ENCODE data around the gene G0S2. TPM values are rescaled to one million over a fixed set of nuclear protein-coding genes. Genes with fewer than 3 reads are reported as not detected.

Gene G0S2
- total and polyA plus RNA-seq, 7 donors, result 19.3 to 70.5 (median 25.2) TPM

DNA sequence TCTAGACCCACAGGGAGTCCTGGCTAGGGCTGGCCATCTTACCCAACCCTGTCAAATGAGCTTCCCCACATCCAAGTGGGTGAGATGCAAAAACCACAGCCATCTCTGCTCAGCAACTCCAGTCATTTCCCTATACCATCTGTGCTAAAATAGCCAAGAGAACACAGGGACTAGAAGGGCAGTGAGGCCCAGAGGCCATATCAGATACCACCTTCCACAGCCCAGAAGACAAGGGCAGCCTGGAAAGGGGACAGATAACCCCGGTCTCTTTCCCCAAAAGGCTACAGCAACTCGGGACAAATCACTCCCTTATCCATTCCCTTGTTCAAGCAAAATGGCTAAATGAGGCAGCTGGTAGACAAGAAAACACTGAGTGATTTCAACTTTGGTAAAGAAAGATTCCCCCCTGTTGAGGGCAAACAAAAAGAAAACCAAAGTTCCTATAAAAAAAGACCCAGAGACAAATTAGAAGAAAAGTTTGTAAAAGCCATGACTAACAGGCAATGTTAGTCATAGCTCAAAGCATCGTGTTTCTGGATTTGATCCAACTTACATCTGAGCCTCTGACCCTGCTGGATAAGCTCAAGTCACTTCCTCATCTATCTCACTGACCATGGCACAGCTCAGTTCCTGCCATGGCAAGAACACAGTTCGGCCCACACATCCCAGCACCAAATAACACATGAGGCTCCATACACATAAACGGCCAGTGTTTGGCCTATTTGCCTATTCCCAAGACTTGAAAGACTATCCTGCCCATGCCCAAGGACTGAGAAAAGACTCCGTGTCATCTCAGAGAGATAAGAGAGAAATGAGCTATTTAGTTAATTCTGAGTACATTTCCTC, 26.1 kb upstream of the G0S2 start:
- H3K4me3 ChIP-seq, result no peak overlapping the region
- no peaks in the 10 kb centered on the region for H3K27me3 ChIP-seq
- WGBS, 2 donors, result 39 to 58% methylated on average over 6 of the region's 6 CpGs
- DNase-seq, result no peak
- no peaks in the 10 kb centered on the region for H3K9me3 ChIP-seq
- intact Hi-C loops (cut with DNase I), result no loop called here
- H3K4me1 ChIP-seq, result peaks cover 0 to 53% (median 34%) of the 10 kb centered on the region in 4 donors
- TF ChIP-seq, protein P1, sequence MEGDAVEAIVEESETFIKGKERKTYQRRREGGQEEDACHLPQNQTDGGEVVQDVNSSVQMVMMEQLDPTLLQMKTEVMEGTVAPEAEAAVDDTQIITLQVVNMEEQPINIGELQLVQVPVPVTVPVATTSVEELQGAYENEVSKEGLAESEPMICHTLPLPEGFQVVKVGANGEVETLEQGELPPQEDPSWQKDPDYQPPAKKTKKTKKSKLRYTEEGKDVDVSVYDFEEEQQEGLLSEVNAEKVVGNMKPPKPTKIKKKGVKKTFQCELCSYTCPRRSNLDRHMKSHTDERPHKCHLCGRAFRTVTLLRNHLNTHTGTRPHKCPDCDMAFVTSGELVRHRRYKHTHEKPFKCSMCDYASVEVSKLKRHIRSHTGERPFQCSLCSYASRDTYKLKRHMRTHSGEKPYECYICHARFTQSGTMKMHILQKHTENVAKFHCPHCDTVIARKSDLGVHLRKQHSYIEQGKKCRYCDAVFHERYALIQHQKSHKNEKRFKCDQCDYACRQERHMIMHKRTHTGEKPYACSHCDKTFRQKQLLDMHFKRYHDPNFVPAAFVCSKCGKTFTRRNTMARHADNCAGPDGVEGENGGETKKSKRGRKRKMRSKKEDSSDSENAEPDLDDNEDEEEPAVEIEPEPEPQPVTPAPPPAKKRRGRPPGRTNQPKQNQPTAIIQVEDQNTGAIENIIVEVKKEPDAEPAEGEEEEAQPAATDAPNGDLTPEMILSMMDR (IDR thresholded peaks at IDR 0.05), result no peak
- TF ChIP-seq POLR2AphosphoS5 (IDR thresholded peaks at IDR 0.05), result peak in 1 of 4 donors; percentile 14
- H3K27ac ChIP-seq, result peak overlapping the region in 2 of 4 donors; percentile 25 to 40
- H3K36me3 ChIP-seq, result no peaks in the 10 kb centered on the region

GRCh38 chr1:209650454-209650853, 24.8 kb upstream of the G0S2 start:
- no peaks in the 10 kb centered on the region for H3K36me3 ChIP-seq
- no peak overlapping the region for H3K27ac ChIP-seq
- H3K9me3 ChIP-seq, result no peaks in the 10 kb centered on the region
- no peak for DNase-seq
- no peak overlapping the region for H3K4me3 ChIP-seq
- intact Hi-C loops (cut with DNase I), result no loop called here
- WGBS, 2 donors, result 66 to 90% methylated on average over 1 of the region's 1 CpG
- TF ChIP-seq POLR2AphosphoS5 (IDR thresholded peaks at IDR 0.05) (no peak), EP300 (IDR thresholded peaks at IDR 0.05) (no peak), POLR2A (IDR thresholded peaks at IDR 0.05) (no peak)
- TF ChIP-seq, protein P1 (IDR thresholded peaks at IDR 0.05), result no peak
- H3K4me1 ChIP-seq, result peaks cover 0 to 48% (median 30%) of the 10 kb centered on the region in 4 donors
- H3K27me3 ChIP-seq, result no peaks in the 10 kb centered on the region

DNA sequence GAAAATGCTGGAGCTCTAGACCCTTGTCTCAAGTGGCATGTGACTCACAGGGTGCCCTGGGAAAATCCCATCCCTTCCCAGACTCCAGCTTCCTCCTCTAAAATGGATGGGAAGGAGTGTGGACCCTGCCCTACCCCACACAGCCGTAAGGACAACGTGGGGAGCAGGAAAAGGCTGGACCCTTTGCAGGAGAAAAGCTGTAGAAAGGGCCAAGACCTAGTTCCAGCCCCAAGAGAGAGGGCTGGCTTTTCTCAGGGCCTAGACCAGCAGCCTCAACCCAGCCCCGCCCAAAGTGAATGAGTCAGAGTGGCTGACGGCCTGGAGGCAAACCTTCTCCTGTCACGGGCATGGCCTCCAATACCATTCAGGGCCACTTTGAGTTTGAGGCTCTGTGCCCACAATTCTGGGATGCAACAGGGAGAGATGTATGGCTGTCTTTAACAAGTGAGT, 24.0 kb upstream of the G0S2 start:
- WGBS, 2 donors, result 5 to 41% methylated on average over 5 of the region's 5 CpGs
- DNase-seq, result no peak

DNA sequence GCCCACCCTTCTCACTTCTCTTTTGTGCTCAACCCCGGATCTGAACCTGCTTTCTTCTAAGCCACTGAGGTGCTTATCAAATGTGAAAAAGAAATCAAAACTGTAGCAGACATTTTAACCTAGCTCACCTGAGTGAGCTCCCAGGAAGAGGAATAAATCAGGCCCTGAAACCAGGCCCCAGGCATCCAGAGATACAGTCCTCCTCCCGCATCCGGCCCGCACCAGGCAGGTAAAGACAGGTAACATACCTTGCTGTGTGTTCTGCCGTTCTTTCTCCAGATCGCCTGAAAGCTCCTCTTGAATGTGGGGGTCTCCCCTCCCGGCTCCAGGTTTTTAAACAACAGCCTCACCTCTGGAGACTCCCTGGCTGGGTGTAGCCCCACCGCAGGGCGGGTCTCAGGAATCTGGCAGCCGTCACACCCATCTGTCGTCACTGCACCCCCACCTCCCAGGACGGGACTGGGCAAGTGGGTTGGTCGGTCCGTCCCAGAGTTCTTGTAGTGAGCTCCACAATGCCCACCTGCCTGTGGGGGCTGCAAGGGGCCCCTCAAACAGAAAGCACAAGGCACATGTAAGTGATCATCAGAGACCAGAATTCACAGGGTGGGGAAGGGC, 23.0 kb upstream of the G0S2 start, which contains the start of gene LAMB3:
LAMB3 (minus strand) TSS at position 305 of the 615 bp plus-strand sequence. CDS start 1,481 bp downstream, outside the sequence.
- no peak for DNase-seq
- Histone ChIP-seq H3K4me3 (no peak within 1 kb of the TSS), H3K36me3 (no peaks in the 10 kb centered on the region), H3K27me3 (no peaks in the 10 kb centered on the region), H3K4me1 (peaks cover 0 to 46% (median 29%) of the 10 kb centered on the region in 4 donors), H3K9me3 (no peaks in the 10 kb centered on the region), H3K27ac (peak within 1 kb of the TSS in 2 of 4 donors; percentile 30 to 38)
- intact Hi-C loops (cut with DNase I), result no loop called here
- WGBS, 2 donors, result 16 to 66% methylated on average over 14 of the region's 14 CpGs
- TF ChIP-seq POLR2A (IDR thresholded peaks at IDR 0.05), result peak in 1 of 2 donors; percentile 51
- TF ChIP-seq EP300 (IDR thresholded peaks at IDR 0.05), result no peak

More for the DNA sequence above, 24.0 kb upstream of the G0S2 start:
- Histone ChIP-seq H3K36me3 (no peaks in the 10 kb centered on the region), H3K27me3 (no peaks in the 10 kb centered on the region), H3K4me1 (peaks cover 0 to 48% (median 30%) of the 10 kb centered on the region in 4 donors), H3K4me3 (no peak overlapping the region), H3K27ac (peak overlapping the region in 1 of 4 donors; percentile 36), H3K9me3 (no peaks in the 10 kb centered on the region)
- TF ChIP-seq POLR2AphosphoS5 (IDR thresholded peaks at IDR 0.05) (no peak), EP300 (IDR thresholded peaks at IDR 0.05) (no peak), POLR2A (IDR thresholded peaks at IDR 0.05) (no peak)
- TF ChIP-seq, protein P1 (IDR thresholded peaks at IDR 0.05), result no peak
- intact Hi-C loops (cut with DNase I), result no loop called here

- DNase-seq, result peak; percentile 73
- no peak for TF ChIP-seq EP300 (IDR thresholded peaks at IDR 0.05)
- TF ChIP-seq POLR2A (IDR thresholded peaks at IDR 0.05), result peak in 1 of 2 donors; percentile 36
- TF ChIP-seq, protein P1 (IDR thresholded peaks at IDR 0.05), result no peak
- Histone ChIP-seq H3K27ac (peak overlapping the region in 2 of 4 donors; percentile 30 to 38), H3K4me1 (peaks cover 0 to 39% (median 25%) of the 10 kb centered on the region in 4 donors), H3K27me3 (no peaks in the 10 kb centered on the region), H3K36me3 (no peaks in the 10 kb centered on the region), H3K9me3 (no peaks in the 10 kb centered on the region), H3K4me3 (no peak overlapping the region)
- intact Hi-C loops (cut with DNase I), result no loop called here
- 12 to 56% methylated on average over 3 of the region's 3 CpGs for WGBS, 2 donors
These were observed 22.3 kb upstream of the G0S2 start for GRCh38 chr1:209652873-209653401.

All from sigmoid colon (tissue), 7 donors.